Measurements from ENCODE around the gene VPS13D.

Gene VPS13D

GRCh38 chr1:12279728-12280464 lies 50.1 kb downstream of the VPS13D start:
- FAIRE-seq: no peak
- DNase-seq (ENCODE audit: insufficient read length, low spot score): no peak

- FAIRE-seq (no peak), DNase-seq (ENCODE audit: insufficient read length, low spot score) (no peak)
Measured at GRCh38 chr1:12282142-12282541, 52.3 kb downstream of the VPS13D start.

GRCh38 chr1:12284486-12284885 lies 54.7 kb downstream of the VPS13D start:
- no peak for DNase-seq (ENCODE audit: insufficient read length, low spot score)
- no peak for FAIRE-seq

- FAIRE-seq (no peak), DNase-seq (ENCODE audit: insufficient read length, low spot score) (no peak)
Measured at GRCh38 chr1:12285496-12286143, 55.8 kb downstream of the VPS13D start.

GRCh38 chr1:12287869-12288268 lies 58.0 kb downstream of the VPS13D start:
- FAIRE-seq (no peak), DNase-seq (ENCODE audit: insufficient read length, low spot score) (no peak)

- DNase-seq (ENCODE audit: insufficient read length, low spot score) (no peak), FAIRE-seq (no peak)
Measured at GRCh38 chr1:12290828-12291227, 61.0 kb downstream of the VPS13D start.

GRCh38 chr1:12293416-12293815 lies 63.6 kb downstream of the VPS13D start:
- no peak for FAIRE-seq
- DNase-seq (ENCODE audit: insufficient read length, low spot score): no peak

- FAIRE-seq: no peak
- DNase-seq (ENCODE audit: insufficient read length, low spot score): no peak
Measured at GRCh38 chr1:12294076-12294475, 64.2 kb downstream of the VPS13D start.

- FAIRE-seq: no peak
Measured at GRCh38 chr1:12296016-12296415, 66.2 kb downstream of the VPS13D start.

GRCh38 chr1:12296623-12297022 lies 66.8 kb downstream of the VPS13D start:
- no peak for DNase-seq (ENCODE audit: insufficient read length, low spot score)
- no peak for FAIRE-seq

More at GRCh38 chr1:12296016-12296415, 66.2 kb downstream of the VPS13D start:
- DNase-seq (ENCODE audit: insufficient read length, low spot score): no peak

- DNase-seq (ENCODE audit: insufficient read length, low spot score) (no peak), FAIRE-seq (no peak)
Measured at GRCh38 chr1:12300706-12301105, 70.9 kb downstream of the VPS13D start.

- no peak for DNase-seq (ENCODE audit: insufficient read length, low spot score)
- no peak for FAIRE-seq
Measured at GRCh38 chr1:12301518-12302237, 71.8 kb downstream of the VPS13D start.

GRCh38 chr1:12302798-12303447 lies 73.1 kb downstream of the VPS13D start:
- DNase-seq (ENCODE audit: insufficient read length, low spot score) (no peak), FAIRE-seq (no peak)

- DNase-seq (ENCODE audit: insufficient read length, low spot score): peak; percentile 23
- no peak for FAIRE-seq
Measured at GRCh38 chr1:12305377-12305776, 75.5 kb downstream of the VPS13D start.

- FAIRE-seq: no peak
- DNase-seq (ENCODE audit: insufficient read length, low spot score): no peak
Measured at GRCh38 chr1:12309783-12310742, 80.2 kb downstream of the VPS13D start.

GRCh38 chr1:12314333-12314903 lies 84.6 kb downstream of the VPS13D start:
- DNase-seq (ENCODE audit: insufficient read length, low spot score): peak; percentile 25

GRCh38 chr1:12315146-12315545 lies 85.3 kb downstream of the VPS13D start:
- DNase-seq (ENCODE audit: insufficient read length, low spot score) (no peak), FAIRE-seq (no peak)

More at GRCh38 chr1:12314333-12314903, 84.6 kb downstream of the VPS13D start:
- no peak for FAIRE-seq

GRCh38 chr1:12316331-12316730 lies 86.5 kb downstream of the VPS13D start:
- FAIRE-seq: no peak

GRCh38 chr1:12320486-12320885 lies 90.7 kb downstream of the VPS13D start:
- DNase-seq (ENCODE audit: insufficient read length, low spot score) (no peak), FAIRE-seq (no peak)

More at GRCh38 chr1:12316331-12316730, 86.5 kb downstream of the VPS13D start:
- DNase-seq (ENCODE audit: insufficient read length, low spot score): no peak

- FAIRE-seq (no peak), DNase-seq (ENCODE audit: insufficient read length, low spot score) (no peak)
Measured at GRCh38 chr1:12324423-12324822, 94.6 kb downstream of the VPS13D start.

Data from HTR-8/SVneo (cell line).